ENCODE measurements around the gene CNGA3.

The CNGA3 gene

DNA sequence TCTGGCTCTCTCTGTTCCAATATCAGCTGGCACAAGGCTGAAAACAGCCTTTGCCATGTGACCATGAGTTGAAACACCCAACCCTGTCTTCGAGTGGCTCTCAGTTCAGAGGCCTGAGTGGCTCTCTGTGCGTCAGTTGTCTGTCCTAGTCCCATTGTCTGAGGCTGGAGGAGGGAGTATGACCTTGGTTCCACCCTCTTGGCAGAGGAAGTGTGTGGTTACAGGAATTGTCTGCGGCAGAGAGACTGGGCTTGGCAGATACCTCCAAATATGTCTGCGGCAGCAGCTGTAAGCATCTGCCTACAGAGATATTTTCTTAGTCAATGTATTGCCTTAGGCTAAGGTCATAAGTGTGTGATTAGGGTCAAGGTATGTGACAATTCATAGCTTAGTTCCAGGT lies 32.6 kb downstream of the CNGA3 start:
- no peak for DNase-seq

DNA sequence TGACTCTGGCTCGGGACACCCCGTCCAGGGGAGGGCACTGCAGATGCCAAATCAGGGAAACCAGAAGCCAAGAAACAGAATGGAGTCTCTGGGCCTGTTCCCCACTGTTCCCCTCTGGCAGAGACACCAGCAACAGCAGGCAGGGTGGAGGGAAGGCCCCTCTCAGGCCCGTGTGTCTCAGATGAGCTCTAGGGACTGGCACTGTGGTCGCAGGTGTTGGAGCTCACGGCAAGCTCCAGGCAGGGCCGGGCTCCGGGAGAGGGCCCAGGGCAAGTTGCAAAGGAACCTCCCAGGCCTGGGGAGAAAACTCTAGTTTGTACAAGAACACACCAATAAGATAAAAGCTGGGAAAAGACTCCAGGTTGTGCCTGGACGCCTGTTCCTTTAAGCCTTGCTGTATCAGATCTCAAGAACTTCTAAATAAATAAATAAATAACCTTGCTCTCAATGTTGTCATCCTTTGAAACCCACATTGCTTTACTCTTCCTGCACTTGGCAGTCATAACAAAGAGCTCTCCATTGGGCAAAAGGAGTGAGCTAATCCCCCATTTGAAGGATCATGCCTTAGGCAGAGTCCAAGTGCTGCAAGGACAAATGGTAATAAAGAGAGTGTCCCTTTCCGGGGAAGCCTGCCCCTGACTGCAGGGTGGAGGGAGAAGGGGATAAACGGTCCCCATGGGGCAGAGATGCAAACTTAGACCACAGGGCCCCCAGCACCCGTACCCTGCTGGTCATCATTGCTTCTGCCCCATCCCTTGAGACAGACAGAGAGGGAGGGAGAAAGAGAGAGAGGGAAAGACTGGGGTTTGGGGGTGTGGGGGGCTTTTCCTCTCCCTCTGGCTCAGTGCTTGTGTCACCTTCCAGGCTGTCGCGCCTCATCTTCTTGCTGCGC lies 33.3 kb downstream of the CNGA3 start:
- DNase-seq: no peak

DNA sequence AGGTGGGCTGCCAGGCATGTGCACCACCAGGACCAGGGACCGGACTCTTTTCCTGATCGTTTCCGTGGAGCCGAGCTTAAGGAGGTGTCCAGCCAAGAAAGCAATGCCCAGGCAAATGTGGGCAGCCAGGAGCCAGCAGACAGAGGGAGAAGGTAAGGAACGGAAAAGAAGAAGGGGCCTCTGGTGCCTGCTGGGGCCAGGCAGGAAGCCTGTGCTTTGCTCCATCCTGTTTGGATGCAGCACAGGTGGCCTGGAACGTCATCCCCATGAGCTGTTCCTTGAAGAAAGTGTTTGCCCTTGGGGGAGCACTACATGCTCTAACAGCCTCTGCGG lies 33.9 kb downstream of the CNGA3 start:
- DNase-seq: no peak

DNA sequence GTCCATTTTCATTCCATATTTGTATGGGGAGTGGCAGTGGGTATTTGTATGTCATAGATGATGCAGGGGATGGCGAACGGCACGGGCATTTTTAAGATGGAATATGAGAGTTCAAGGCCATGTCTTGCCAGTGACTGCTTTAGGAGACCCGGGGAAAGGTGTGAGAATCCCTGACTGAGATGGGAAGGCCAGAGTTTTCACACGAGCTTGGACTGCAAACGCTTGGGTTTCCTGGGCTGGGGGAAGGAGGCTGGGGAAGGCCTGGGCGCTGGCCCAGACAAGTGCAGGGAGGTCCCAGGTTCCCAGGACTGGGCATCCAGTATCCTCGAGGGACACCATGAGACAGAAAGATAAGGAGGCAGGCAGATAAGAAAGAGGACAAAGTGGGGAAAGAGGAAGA lies 35.2 kb downstream of the CNGA3 start:
- no peak for DNase-seq

DNA sequence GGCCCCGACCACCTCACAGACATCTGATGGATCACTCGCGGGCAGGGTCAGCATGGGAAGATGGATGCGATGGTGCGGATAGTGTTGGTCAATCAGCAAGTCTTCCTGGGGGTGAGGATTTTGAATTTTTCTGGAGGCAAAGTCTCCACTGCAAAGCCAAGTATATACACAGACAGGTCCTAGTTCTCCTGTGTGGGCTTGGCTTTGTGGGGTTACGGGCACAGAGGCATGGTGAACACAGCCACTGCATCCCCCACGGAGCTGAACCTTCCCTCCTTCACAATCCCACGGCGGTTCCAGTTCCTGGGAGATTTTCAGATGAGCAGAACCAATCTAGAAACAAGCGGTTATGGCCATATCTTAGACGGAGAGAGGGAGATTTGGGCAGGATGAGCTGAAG lies 35.8 kb downstream of the CNGA3 start:
- no peak for DNase-seq

DNA sequence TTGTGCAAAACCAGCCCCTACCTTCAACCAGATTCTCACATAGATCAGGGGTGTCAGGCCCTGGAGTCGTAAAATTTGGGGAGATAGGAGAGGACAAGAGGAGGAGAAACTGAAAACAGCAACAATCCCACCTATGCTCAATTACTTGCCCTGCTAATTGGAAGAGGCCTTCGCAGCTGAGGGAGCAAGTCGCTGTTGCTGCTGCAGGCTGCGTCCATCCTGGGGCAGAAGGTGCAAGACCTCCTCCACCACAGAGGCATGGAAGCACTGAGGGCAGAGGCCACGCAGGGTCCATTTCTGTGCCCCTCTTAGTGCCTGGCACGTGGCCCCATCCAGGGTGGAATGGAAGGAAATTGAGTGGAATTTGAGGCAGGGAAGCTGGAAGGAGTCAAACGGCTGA lies 36.5 kb downstream of the CNGA3 start:
- DNase-seq: no peak

DNA sequence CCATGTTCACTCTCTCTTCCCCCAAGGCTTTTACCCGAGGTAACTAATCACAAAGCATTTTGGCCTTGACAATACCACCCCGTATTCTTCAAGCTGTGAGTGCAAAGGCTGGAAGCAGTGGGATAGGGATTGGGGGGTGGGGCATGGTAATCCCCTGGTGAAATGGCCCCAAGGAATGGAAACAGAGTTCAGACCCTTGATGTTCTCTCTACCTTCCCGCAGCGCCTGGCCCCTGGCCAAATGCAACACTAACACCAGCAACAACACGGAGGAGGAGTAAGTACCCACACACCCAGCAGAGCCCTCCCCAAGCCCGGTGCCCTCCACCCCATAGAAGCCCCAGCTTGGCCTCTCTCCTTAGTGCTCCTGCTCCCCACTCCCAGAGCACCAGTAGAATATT lies 36.9 kb downstream of the CNGA3 start:
- DNase-seq: no peak

DNA sequence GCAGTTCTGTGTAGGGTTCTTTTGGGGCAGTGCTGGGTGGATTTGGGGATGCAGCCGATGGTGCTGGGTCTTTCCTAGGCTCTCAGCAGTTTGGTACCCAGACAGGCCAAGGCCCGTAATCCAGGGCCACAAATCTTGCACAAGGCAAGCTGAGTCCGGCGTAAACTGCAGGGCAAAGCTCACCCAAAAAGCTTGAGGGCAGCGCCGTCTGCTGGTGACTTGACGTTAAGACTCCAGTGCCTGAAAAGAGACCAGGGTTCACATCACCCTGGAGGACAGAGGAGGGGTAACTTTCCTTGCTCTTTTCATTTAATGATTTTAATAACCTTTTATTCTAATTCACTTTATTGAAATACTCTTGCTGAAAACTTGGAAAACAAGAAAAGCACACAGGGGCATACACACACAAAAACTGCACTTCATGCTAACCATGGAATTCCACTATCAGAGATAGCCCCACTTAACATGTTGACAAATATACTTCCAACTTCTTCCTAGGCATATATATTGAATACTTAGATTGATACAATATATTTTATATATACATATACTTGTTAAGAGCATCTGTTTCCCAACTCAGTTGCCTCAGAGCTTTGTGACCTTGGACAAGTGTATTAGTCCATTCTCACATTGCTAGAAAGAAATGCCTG lies 38.9 kb downstream of the CNGA3 start:
- peak; percentile 85 for DNase-seq

DNA sequence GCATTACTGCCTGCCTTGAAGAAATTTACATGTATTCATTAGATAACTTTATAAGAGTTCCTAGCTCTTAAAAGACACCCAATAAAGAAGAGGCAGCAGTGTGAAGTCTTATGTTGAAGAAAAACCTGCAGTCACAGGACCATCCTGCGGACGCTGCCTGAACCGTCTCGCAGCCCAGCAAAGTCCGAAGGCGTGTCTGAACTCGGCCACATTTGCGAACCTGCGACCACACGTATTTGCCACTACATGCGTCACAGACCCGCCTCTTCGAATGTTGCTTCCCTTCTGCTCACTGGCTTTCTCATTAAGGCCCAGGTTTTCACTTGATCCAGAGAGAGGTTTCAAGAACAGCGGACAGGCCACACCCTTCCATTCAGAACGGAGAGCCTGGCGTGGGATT lies 41.2 kb downstream of the CNGA3 start:
- DNase-seq: no peak

DNA sequence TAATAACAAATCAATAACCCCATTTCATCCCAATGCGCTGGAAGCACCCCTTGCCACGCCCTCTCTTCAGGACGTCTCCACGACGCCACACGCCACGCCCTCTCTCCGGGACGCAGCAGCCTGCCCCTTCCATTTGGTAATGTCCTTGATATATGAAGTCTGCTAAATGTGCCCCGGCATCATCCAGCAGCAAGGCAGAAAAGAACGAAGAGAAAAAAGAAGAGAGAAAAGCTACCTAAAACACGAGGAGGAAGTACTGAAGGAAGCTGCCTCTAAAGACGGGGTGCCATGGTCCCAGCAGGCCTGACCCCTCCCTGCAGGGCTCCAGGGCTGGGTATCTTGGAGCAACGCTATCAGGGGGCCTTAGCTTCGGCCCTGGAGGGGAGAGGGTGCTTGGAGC lies 41.8 kb downstream of the CNGA3 start:
- no peak for DNase-seq

DNA sequence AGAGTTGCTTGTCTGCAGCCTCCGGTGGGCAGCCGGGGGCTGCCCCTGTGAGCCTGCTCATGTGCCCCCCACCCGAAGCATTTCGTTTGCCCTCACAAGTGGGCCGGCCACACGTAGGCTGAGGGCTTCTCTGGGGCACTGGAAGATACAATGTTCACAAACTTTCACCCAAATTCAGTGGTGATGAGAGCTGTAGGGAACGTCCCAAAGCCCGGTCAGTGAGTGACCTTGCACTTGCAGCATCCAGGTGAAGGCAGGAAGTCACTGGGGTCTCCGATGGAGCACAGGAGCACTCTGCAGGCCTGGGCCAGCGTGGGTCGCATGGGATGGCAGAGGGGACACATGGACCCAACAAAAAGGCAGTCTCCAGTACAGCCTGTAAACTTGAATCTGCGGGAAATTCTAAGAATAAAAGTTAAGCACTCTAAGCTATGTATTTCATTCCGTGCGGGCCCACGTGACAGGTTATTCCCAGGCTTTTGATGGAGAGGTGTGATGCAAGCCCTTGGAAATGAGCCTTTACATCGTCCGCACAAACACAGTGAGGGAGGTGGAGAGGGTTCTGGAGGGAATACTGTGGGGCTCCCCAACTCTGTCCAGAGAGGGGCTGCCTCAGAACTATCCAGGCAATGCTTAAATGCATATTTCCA lies 42.5 kb downstream of the CNGA3 start:
- DNase-seq: no peak

DNA sequence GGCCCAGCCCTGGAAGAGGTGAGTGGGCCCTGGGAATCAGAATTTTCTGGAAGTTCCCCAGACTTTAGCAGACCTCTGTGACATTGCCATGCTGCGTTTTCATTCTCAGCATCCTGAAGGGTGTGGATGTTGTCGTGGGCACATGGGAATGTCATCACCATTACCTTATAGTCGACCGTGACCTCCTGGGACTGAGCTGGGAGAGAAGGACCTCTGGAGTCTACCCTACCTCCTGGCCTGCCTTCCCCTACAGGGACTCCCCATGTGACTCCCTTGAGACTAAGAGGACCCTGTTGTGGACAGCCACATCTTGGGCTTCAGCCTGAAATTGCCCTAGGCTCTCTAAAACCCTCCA lies 43.0 kb downstream of the CNGA3 start:
- DNase-seq: no peak

DNA sequence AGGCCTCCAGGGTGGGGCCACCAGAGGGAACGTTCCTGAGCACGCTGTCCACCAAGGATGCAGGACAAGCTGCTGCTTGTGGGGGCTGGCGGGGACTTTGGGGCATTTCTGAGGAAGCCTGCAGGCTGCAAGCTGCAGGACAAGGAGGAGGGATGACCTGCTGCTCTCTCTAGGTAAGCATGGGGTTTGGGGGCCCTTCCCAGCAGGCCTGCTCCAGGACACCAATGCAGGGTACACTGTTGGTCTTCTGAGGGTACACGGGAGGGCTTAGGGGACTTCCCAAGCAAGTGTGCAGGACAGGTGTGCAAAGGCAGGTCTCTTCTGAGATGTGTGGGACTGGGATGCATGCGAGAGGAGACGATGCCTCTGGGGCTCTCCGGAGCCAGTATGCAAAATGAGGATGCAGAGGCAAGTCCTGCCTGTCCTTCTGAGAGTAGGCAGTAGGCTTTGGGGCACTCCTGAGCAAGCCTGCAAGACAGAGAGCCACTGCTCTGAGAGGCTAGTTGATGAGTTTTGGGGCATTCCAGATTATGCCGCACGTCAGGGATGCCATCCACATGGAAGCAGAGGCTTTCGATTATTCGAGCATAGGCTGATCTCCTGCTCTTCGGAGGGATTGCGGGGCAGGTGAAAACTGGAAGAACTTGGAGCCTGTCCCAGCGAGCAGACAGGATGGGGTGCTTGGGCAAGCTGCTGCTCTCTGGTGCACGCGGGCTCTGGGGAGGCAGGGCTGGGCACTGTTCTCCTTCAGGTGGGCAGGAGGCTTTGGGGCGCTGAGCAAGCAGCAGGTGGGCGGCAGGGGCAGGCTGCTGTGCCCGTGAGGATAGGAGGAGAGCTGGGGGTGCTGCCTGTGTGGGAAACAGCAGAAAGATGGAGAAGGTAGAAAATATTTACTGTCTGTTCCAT lies 44.6 kb downstream of the CNGA3 start:
- no peak for DNase-seq

DNA sequence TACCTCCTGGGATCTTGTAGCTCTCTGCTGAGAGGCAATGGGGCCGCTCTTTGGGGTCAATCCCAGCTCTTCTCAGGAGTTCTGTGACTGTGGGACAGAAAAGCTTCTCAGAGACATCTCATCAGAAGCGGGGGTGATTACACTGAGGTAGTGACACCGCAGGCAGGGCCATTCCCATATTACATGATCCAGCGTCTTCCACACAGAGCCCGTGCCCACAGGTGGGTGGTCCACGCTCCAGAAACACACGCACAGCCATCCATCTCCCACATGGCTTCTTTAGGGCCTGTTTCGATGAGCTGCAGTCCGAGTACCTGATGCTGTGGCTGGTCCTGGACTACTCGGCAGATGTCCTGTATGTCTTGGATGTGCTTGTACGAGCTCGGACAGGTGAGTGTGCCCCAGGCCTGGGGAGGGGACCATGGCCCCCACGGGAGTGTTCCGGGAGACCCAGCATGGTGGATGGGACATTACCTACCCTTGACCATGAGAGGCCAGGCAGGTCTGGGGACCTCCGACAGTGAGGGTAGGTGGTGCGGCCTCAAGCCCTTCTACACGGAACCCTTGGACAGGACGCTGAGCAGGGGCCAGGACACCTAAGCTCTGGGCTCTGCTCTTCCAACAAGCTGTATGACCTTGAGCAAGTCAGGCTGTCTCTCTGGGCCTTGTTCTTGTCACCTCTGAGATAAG lies 45.5 kb downstream of the CNGA3 start:
- no peak for DNase-seq

DNA sequence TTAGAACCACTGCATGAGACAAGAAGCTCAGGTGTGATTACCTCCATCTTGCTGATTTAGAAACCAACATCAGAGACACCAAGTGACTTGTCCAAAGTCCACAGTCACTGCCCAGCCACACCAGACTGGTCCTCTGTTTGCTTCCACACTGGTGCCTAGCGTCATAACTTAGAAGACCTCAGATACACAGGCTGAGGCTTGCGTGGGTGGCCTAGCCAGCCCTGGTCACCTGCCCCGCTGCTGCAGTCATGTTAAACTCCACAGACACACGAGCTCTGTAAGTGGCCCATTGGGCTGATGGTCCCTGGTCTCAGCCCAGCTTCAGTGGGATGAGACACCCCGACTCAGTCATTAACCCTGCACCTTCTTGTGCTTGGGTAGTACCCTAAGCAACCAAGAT lies 47.1 kb downstream of the CNGA3 start:
- no peak for DNase-seq

DNA sequence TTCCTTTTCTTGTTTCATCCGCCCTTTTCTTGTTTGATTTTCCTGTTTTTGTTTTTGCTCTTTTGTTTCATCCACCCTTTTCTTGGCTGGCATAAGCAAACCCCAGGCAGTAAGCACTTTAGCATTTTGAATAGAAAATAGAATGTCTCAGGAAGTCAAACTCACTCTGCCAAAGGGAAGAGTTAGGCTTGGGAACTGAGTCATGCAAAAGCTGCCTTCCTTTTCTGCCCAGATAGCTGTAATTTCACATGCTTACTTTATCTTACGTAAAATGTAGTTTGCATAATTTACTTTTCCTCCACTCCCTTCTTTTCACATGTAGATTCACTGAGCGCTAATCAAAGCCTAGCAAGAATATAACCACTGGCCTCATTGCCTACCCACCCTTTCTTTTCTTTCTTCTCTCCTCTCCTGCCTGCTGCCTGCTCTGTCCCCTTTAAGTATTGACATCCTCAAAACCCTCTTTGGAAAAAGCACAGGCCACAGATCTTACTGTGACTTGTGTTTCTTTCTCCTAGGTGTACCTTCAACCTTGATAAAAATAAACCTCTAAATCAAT lies 48.4 kb downstream of the CNGA3 start:
- DNase-seq: no peak

DNA sequence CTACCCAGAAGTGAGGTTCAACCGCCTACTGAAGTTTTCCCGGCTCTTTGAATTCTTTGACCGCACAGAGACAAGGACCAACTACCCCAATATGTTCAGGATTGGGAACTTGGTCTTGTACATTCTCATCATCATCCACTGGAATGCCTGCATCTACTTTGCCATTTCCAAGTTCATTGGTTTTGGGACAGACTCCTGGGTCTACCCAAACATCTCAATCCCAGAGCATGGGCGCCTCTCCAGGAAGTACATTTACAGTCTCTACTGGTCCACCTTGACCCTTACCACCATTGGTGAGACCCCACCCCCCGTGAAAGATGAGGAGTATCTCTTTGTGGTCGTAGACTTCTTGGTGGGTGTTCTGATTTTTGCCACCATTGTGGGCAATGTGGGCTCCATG lies 49.7 kb downstream of the CNGA3 start:
- DNase-seq: no peak

DNA sequence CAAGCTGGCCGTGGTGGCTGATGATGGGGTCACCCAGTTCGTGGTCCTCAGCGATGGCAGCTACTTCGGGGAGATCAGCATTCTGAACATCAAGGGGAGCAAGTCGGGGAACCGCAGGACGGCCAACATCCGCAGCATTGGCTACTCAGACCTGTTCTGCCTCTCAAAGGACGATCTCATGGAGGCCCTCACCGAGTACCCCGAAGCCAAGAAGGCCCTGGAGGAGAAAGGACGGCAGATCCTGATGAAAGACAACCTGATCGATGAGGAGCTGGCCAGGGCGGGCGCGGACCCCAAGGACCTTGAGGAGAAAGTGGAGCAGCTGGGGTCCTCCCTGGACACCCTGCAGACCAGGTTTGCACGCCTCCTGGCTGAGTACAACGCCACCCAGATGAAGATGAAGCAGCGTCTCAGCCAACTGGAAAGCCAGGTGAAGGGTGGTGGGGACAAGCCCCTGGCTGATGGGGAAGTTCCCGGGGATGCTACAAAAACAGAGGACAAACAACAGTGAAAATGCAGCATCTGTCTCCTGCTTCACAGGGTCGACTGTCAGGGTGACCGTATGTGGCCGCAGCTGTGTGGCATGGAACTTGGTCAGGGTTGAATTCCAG lies 50.6 kb downstream of the CNGA3 start:
- no peak for DNase-seq

DNA sequence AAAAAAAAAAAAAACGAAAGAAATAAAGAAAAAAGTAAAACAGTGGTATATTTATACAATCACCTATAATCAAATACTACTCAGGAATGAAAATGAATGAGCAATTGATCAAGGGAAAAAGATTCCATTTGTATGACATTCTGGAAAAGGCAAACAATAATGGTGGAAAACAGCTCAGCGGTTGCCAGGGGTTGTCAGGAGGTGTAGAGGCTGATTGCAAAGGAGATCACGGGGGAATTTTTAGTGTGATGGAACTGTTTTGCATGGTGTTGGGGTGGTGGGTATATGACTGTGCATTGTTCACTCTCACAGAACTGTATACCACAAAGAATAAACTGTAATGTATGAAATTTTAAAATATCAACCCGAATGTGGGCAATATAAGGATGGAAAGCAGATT lies 52.9 kb downstream of the CNGA3 start:
- DNase-seq: no peak

DNA sequence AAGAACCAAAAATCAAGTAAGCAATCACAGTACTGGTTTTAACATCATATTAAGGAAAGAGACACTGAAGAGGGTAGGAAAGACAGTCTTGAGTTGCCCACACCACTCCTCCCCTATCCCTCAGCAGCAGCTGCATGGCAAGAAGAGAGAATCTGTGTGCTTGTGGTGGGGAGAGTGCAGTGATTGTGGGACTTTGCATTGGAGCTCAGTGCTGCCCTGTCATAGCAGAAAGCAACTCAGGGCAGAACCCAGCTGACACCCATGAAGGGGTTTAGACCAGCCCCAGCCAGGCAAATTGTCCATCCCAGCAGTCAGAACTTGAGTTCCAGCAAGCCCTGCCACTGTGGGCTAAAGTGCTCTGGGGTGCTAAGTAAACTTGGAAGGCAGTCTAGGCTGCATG lies 57.6 kb downstream of the CNGA3 start:
- no peak for DNase-seq

DNA sequence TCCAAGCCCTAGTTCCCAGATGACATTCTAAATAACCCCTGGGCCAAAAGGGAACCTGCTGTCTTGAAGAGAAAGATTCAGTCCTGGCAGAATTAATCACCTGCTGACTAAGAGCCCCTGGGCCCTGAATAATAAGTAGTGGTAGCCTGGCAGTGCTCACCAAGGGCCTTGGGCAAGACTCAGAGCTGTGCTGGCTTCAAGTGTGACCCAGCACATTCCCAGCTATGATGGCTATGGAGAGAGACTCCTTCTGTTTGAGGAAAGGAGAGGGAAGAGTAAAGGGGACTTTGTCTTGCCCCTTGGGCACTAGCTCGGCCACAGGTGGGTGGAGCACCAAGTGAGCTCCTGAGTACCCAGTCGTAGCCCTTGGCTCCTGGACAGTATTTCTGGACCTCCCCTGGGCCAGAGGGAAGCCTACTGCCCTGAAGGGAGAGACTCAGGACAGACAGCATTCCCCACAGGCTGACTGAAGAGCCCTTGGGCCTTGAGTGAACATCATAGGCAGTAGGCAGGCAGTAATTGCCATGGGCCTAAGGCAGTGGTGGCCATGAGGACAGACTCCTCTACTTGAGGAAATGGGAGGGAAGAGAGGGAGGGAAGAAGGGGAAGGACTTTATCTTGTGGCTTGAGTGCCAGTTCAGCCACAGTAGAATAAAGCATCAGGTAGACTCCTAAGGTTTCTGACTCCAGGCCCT lies 58.4 kb downstream of the CNGA3 start:
- no peak for DNase-seq
